Mesenchymal stem cell (in vitro differentiated cells and primary cell): ENCODE measurements around the gene FAM120B.

Experiments
- DNase-seq: peaks from one replicate; pipeline ENCODE4 v3.0.0-alpha.2; 2013
- H2AFZ ChIP-seq: one replicate; pipeline ENCODE4 v1.6.1; 2013; ENCODE audit warnings: low read depth, mild to moderate bottlenecking, control low read depth, inconsistent platforms, low read length, moderate library complexity
- H2AK5ac ChIP-seq: 2 replicates; pipeline ENCODE4 v1.6.1; 2013; ENCODE audit warnings: low read length, moderate library complexity, mild to moderate bottlenecking, inconsistent platforms; ENCODE audit not compliant: severe bottlenecking
- H2BK120ac ChIP-seq: one replicate; pipeline ENCODE4 v1.6.1; 2013; ENCODE audit warnings: low read depth, mild to moderate bottlenecking, inconsistent platforms, low read length, moderate library complexity
- H2BK12ac ChIP-seq, 2 experiments: one replicate each; pipeline ENCODE4 v1.6.1; 2013; ENCODE audit warnings: inconsistent platforms in 2 of 2, low read length in 2 of 2, mild to moderate bottlenecking in 2 of 2, moderate library complexity in 2 of 2, control low read depth in 1 of 2
- H2BK15ac ChIP-seq: one replicate; pipeline ENCODE4 v1.6.1; 2013; ENCODE audit warnings: mild to moderate bottlenecking, low read depth, inconsistent platforms; ENCODE audit not compliant: poor library complexity, severe bottlenecking
- H2BK5ac ChIP-seq: 2 replicates; pipeline ENCODE4 v1.6.1; 2013; ENCODE audit warnings: low read depth, mild to moderate bottlenecking, low read length, control low read depth, inconsistent platforms; ENCODE audit not compliant: poor library complexity, severe bottlenecking
- H3K14ac ChIP-seq, 2 experiments: one replicate each; pipeline ENCODE4 v1.6.1; 2013; ENCODE audit warnings: inconsistent platforms in 2 of 2, low read length in 2 of 2, control low read depth in 1 of 2, mild to moderate bottlenecking in 1 of 2, moderate library complexity in 1 of 2
- H3K18ac ChIP-seq, 2 experiments: one replicate each; pipeline ENCODE4 v1.6.1; 2013; ENCODE audit warnings: inconsistent platforms in 2 of 2, low read length in 2 of 2, control low read depth in 1 of 2, low read depth in 1 of 2, mild to moderate bottlenecking in 1 of 2
- H3K23ac ChIP-seq, 2 experiments: one replicate each; pipeline ENCODE4 v1.6.1; 2013; ENCODE audit warnings: inconsistent platforms in 2 of 2, low read length in 2 of 2, mild to moderate bottlenecking in 2 of 2, moderate library complexity in 2 of 2, control low read depth in 1 of 2
- H3K27ac ChIP-seq: 2 replicates; pipeline ENCODE4 v1.5.1; 2013; ENCODE audit warnings: mild to moderate bottlenecking, moderate library complexity, low read length, control low read depth, inconsistent platforms; ENCODE audit not compliant: poor library complexity, severe bottlenecking
- H3K27me3 ChIP-seq, 2 experiments: 2 replicates each; pipeline versions ENCODE4 v1.6.1 to v1.7.0; 2013; ENCODE audit warnings: low read length in 2 of 2, mild to moderate bottlenecking in 2 of 2, moderate library complexity in 2 of 2, control low read depth in 1 of 2, inconsistent platforms in 1 of 2; ENCODE audit not compliant: control insufficient read depth in 1 of 2, insufficient read depth in 1 of 2
- H3K36me3 ChIP-seq, 2 experiments: 2 replicates each; pipeline versions ENCODE4 v1.6.1 to v1.7.0; 2013; ENCODE audit warnings: low read length in 2 of 2, control low read depth in 1 of 2, inconsistent platforms in 1 of 2, low read depth in 1 of 2, mild to moderate bottlenecking in 1 of 2; ENCODE audit not compliant: insufficient read depth in 2 of 2, control insufficient read depth in 1 of 2
- H3K4ac ChIP-seq, 2 experiments: one replicate each; pipeline ENCODE4 v1.6.1; 2013; ENCODE audit warnings: inconsistent platforms in 2 of 2, low read length in 2 of 2, mild to moderate bottlenecking in 2 of 2, moderate library complexity in 2 of 2, control low read depth in 1 of 2, low read depth in 1 of 2
- H3K4me1 ChIP-seq: 2 replicates; pipeline ENCODE4 v1.6.1; 2013; ENCODE audit warnings: low read depth, low read length, control low read depth; ENCODE audit not compliant: control insufficient read depth, insufficient read depth
- H3K4me2 ChIP-seq: 2 replicates; pipeline ENCODE4 v1.6.1; 2013; ENCODE audit warnings: low read length, mild to moderate bottlenecking, inconsistent platforms; ENCODE audit not compliant: poor library complexity, severe bottlenecking
- H3K4me3 ChIP-seq, 2 experiments: 2 replicates each; pipeline versions ENCODE4 v1.5.1 to v1.7.0; 2013; ENCODE audit warnings: low read length in 2 of 2, mild to moderate bottlenecking in 2 of 2, control low read depth in 1 of 2, low read depth in 1 of 2; ENCODE audit not compliant: insufficient read depth in 1 of 2
- H3K79me1 ChIP-seq: replicated peaks from 2 replicates; pipeline ENCODE4 v1.6.1; 2013; ENCODE audit warnings: mild to moderate bottlenecking, control low read depth, low read length, inconsistent platforms; ENCODE audit not compliant: poor library complexity, severe bottlenecking
- H3K9ac ChIP-seq: 2 replicates; pipeline ENCODE4 v1.7.0; 2013; ENCODE audit warnings: mild to moderate bottlenecking, low read length, moderate library complexity
- H3K9me3 ChIP-seq: 2 replicates; pipeline ENCODE4 v1.7.0; 2013; ENCODE audit warnings: mild to moderate bottlenecking, low read length; ENCODE audit not compliant: control insufficient read depth
- H4K8ac ChIP-seq: one replicate; pipeline ENCODE4 v1.6.1; 2013; ENCODE audit warnings: inconsistent platforms, mild to moderate bottlenecking, low read length, moderate library complexity
- H4K91ac ChIP-seq: one replicate; pipeline ENCODE4 v1.6.1; 2013; ENCODE audit warnings: mild to moderate bottlenecking, low read length, inconsistent platforms
- WGBS: methylation state at CpG from one replicate; pipeline ENCODE4 v1.1.7; 2013; ENCODE audit warnings: mixed read lengths; 5-methylcytosine and 5-hydroxymethylcytosine counted together

The FAM120B gene

DNA sequence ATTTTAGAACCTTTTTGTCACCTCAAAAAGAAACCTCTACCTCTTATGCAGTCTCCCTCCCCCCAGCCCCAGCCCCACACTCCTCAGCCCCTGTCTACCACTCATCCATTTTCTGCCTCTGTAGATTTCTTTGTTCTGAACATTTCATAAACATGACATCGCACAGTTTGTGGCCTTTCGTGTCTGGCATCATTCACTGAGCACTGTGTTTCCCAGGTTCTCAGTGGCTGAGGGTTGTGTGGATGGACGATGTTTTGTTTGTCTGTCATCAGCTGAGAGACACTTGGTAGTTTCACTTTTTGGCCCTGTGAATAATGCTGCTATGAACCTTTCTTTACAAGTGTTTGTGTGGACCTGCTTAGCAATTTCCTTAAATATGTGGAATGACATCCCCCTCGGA, 64.5 kb downstream of the FAM120B start:
- Histone ChIP-seq H2BK15ac (no peak overlapping the region), H3K14ac (no peak overlapping the region), H2AFZ (no peak overlapping the region), H3K18ac (no peak overlapping the region), H3K23ac (no peak overlapping the region), H3K27me3 (no peaks in the 10 kb centered on the region), H2BK120ac (no peak overlapping the region), H3K4ac (no peak overlapping the region), H3K4me3 (no peak overlapping the region), H3K9me3 (no peaks in the 10 kb centered on the region), H4K91ac (no peak overlapping the region), H3K9ac (no peak overlapping the region), H3K36me3 (peaks cover 27 to 58% of the 10 kb centered on the region in 2 experiments), H3K79me1 (peaks cover 24% of the 10 kb centered on the region), H3K27ac (peak overlapping the region; percentile 7), H2BK5ac (no peak overlapping the region), H2AK5ac (no peak overlapping the region), H2BK12ac (no peak overlapping the region), H4K8ac (no peak overlapping the region), H3K4me1 (peaks cover 15% of the 10 kb centered on the region), H3K4me2 (no peak overlapping the region)
- DNase-seq: peak; percentile 45
- WGBS: 79% methylated on average over 4 of the region's 4 CpGs

DNA sequence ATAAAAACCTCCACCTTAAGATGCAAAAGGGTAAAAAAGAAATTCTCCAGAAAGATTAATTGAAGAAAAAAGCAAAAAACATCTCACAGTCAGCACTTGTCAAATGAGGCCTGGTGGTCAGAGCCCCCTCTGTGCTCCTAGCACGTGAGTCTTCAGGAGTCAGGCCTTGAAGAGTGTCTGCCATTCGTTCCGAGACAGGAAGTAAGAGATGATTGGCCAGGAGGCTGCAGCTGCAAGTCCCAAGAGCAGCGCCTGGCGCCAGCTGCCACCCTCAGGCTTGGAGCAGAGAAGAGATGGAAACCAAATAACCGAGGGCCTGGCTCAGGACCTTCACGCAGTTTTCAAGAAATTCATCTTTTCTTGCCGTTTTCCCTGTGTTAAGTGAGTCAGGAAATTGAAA, 65.0 kb downstream of the FAM120B start:
- H3K9ac ChIP-seq: no peak overlapping the region
- no peak overlapping the region for H2BK5ac ChIP-seq
- no peak overlapping the region for H2AFZ ChIP-seq
- H2BK120ac ChIP-seq: no peak overlapping the region
- H3K23ac ChIP-seq: no peak overlapping the region
- H3K36me3 ChIP-seq: peaks cover 23 to 61% of the 10 kb centered on the region in 2 experiments
- peaks cover 15% of the 10 kb centered on the region for H3K4me1 ChIP-seq
- H3K4me3 ChIP-seq: no peak overlapping the region
- WGBS: 83% methylated on average over 8 of the region's 8 CpGs
- no peak overlapping the region for H3K27ac ChIP-seq
- no peak overlapping the region for H3K14ac ChIP-seq
- no peak overlapping the region for H3K4ac ChIP-seq
- no peak overlapping the region for H4K8ac ChIP-seq
- no peak overlapping the region for H3K4me2 ChIP-seq
- H3K79me1 ChIP-seq: peaks cover 19% of the 10 kb centered on the region
- no peaks in the 10 kb centered on the region for H3K9me3 ChIP-seq
- peak; percentile 6 for DNase-seq
- no peak overlapping the region for H3K18ac ChIP-seq
- H2AK5ac ChIP-seq: no peak overlapping the region
- H2BK12ac ChIP-seq: no peak overlapping the region
- H4K91ac ChIP-seq: no peak overlapping the region
- H2BK15ac ChIP-seq: no peak overlapping the region
- no peaks in the 10 kb centered on the region for H3K27me3 ChIP-seq

DNA sequence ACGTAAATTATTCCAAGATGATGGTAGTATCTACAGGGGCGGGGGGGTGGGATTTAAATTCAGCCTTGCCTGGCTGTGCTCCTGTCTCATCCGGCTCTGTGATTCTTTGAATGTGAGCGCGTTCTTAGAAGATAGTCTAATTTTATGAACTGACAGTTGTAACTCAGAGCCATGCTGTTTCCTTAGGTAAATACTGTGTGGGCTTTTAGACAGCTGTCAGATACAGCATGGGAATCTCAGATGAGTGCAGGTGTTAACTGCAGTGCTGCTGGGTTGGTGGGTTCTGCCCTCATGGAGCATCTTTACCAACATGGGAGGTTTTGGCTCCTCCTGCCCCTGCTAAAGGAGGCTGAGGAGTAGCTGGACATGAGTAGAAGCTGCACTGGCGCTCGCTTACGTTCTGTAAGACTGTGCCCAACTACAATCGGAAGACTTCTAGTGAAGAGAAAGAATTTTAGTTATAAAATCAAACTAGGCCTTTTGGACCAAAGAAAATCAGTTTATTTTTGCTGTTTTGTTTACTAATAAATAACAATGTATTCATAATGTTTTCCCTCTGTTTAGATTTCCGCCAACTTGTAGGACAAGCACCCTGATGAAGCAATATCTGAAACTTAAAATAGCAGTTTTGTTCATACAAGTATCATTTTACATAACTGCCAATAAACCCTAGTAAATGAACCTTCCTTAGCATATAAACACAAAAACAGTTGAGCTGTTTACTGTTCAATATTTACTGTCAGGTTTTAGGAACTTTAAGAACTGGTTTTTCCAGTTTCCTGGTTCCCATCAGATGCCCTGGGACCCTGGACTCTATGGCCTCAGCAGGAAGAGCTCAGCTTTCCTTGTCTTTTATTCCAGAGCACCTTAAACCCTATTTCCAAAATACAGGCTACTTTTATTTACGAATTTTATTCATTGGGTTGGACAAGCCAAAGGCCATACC, 66.1 kb downstream of the FAM120B start:
- no peak overlapping the region for H3K14ac ChIP-seq
- no peak overlapping the region for H2BK5ac ChIP-seq
- H2AFZ ChIP-seq: no peak overlapping the region
- H3K4me1 ChIP-seq: peaks cover 20% of the 10 kb centered on the region
- no peak overlapping the region for H2BK120ac ChIP-seq
- no peak overlapping the region for H3K27ac ChIP-seq
- WGBS: 96% methylated on average over 10 of the region's 11 CpGs
- H3K23ac ChIP-seq: no peak overlapping the region
- H4K91ac ChIP-seq: peak overlapping the region; percentile 8
- no peaks in the 10 kb centered on the region for H3K27me3 ChIP-seq
- no peak overlapping the region for H3K4ac ChIP-seq
- H2BK15ac ChIP-seq: no peak overlapping the region
- H3K9ac ChIP-seq: no peak overlapping the region
- no peaks in the 10 kb centered on the region for H3K9me3 ChIP-seq
- no peak overlapping the region for H2BK12ac ChIP-seq
- no peak overlapping the region for H3K18ac ChIP-seq
- H2AK5ac ChIP-seq: peak overlapping the region; percentile 18
- no peak overlapping the region for H3K4me3 ChIP-seq
- H4K8ac ChIP-seq: no peak overlapping the region
- H3K36me3 ChIP-seq: peaks cover 25 to 54% of the 10 kb centered on the region in 2 experiments
- DNase-seq: no peak
- peaks cover 14% of the 10 kb centered on the region for H3K79me1 ChIP-seq
- no peak overlapping the region for H3K4me2 ChIP-seq

DNA sequence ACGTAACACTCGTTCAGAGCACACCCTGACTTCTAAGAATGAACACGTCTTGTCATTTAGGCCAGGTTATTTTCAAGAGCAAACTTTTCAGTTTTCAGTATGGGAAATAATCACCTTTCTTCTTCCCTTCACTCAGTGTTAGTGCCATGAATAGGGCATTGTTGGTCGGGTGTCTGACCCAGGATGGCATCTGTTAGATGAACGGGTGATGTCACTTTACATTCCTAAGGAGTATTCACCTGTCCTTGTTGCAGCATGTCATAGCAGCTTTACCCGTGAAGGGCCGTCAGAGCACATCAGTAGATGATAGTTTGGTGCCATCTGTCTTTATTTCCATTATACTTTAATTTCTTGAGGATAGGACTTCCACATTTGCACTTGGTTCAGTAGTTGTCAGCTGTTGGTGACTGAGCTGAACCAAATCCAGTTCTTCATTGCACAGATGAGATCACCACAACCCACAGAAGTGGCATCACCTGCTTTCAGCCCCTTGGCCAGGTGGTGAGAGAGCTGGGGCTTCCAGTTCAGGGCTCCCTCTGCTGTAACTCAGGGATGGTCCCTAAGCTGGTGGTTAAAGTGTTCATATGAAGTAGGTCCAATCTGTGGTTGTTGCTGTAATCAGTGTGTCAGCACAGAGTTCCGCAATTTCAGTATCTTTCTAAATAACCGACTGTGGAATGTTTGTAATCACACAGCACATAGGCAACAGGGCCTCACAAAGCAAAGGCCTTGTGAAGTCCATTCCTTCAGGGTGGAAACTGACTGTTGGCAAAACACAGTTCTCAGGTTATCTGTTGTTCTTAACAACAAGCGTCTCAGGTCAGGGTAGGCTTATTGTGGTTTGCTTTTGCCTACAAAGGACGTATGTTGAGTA, 68.2 kb downstream of the FAM120B start:
- peaks cover 29% of the 10 kb centered on the region for H3K4me1 ChIP-seq
- H3K27ac ChIP-seq: no peak overlapping the region
- H3K4me3 ChIP-seq: no peak overlapping the region
- H2BK5ac ChIP-seq: no peak overlapping the region
- no peaks in the 10 kb centered on the region for H3K9me3 ChIP-seq
- H4K91ac ChIP-seq: no peak overlapping the region
- H2BK120ac ChIP-seq: no peak overlapping the region
- H3K4ac ChIP-seq: no peak overlapping the region
- H4K8ac ChIP-seq: no peak overlapping the region
- H3K4me2 ChIP-seq: no peak overlapping the region
- no peak overlapping the region for H3K9ac ChIP-seq
- peaks cover 16% of the 10 kb centered on the region for H3K79me1 ChIP-seq
- H3K18ac ChIP-seq: no peak overlapping the region
- H2BK12ac ChIP-seq: no peak overlapping the region
- H3K23ac ChIP-seq: no peak overlapping the region
- H2AK5ac ChIP-seq: no peak overlapping the region
- DNase-seq: peak; percentile 65
- WGBS: 94% methylated on average over 8 of the region's 11 CpGs
- no peak overlapping the region for H3K14ac ChIP-seq
- peaks cover 20 to 50% of the 10 kb centered on the region in 2 experiments for H3K36me3 ChIP-seq
- H2BK15ac ChIP-seq: no peak overlapping the region
- no peak overlapping the region for H2AFZ ChIP-seq
- no peaks in the 10 kb centered on the region for H3K27me3 ChIP-seq
